AG09309 (cell line): ENCODE measurements around the gene ERC1.

Source experiments
- DNase-seq: peaks from one replicate; pipeline ENCODE4 v3.0.0-alpha.2; 2010; ENCODE audit warnings: low read depth
- H3K4me3 ChIP-seq: 2 replicates; pipeline ENCODE4 v1.5.1; 2011; ENCODE audit warnings: mild to moderate bottlenecking, low read depth, low read length, moderate library complexity; ENCODE audit not compliant: control insufficient read depth
- TF ChIP-seq, protein P1 (sequence below): IDR thresholded peaks from 2 replicates; pipeline ENCODE4 v1.5.1; 2011; ENCODE audit warnings: mild to moderate bottlenecking, low read depth, low read length, inconsistent platforms; ENCODE audit not compliant: insufficient read depth, control insufficient read depth; ENCODE audit errors: missing control alignments

The ERC1 gene

DNA sequence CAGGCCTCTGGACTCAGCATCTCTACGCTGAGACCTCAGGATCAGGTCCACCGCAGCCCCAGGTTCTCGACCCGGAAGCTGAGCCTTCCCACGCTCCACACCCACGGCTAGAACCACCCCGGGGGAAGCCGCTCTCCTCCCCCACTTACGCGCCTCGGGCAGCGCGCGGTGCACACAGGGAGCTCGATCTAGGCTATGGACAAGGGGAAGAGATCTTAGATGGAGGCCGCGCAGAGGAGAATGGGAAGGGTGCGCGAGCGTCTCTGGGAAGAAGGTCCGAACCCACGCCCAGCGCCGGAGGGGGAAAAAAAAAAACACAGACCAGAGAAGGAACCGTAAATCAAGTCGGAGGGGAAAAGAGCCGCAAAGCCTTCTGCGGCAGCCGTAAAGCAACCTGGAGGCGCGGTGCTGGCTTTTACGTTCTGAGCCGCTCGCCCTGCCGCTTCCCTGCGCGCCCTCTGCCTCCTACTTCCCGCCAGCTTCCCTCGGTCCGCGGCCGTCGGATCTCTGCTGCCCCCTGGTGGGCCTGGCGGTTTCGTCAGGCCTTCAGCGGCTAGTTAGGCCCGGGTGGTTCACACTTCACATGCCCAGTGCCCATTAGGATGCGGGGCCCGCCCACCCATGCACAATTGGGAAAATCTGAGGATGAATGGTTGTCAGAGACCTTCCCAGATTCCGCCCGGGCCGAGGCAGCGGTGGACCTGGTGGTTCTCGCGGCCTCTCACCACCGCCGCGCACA lies 41.4 kb upstream of the ERC1 start, which contains the start of gene RAD52:
TSS of gene RAD52 (minus strand) at position 242 of the 739 bp plus-strand sequence. CDS start 16,636 bp downstream, outside the sequence.
- TF ChIP-seq, protein P1, sequence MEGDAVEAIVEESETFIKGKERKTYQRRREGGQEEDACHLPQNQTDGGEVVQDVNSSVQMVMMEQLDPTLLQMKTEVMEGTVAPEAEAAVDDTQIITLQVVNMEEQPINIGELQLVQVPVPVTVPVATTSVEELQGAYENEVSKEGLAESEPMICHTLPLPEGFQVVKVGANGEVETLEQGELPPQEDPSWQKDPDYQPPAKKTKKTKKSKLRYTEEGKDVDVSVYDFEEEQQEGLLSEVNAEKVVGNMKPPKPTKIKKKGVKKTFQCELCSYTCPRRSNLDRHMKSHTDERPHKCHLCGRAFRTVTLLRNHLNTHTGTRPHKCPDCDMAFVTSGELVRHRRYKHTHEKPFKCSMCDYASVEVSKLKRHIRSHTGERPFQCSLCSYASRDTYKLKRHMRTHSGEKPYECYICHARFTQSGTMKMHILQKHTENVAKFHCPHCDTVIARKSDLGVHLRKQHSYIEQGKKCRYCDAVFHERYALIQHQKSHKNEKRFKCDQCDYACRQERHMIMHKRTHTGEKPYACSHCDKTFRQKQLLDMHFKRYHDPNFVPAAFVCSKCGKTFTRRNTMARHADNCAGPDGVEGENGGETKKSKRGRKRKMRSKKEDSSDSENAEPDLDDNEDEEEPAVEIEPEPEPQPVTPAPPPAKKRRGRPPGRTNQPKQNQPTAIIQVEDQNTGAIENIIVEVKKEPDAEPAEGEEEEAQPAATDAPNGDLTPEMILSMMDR: peak; percentile 96
- DNase-seq: peak; percentile 97
- H3K4me3 ChIP-seq: peak within 1 kb of the TSS; percentile 68

DNA sequence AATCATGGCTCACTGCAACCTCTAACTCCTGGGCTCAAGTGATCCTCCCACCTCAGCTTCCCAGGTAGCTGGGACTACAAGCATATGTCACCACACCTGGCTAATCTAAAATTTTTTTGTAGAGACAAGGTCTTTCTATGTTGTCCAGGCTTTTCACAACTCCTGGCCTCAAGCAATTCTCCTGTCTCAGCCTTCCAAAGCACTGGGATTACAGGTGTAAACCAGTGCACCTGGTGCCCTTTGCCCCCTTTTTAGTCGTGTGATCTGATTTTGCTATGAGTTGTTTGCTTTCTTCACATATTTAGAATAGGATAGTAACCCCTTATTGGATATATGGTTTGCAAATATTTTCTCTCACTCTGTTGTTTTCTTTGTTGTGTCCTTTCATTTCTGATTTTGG lies 39.8 kb upstream of the ERC1 start:
- no peak for DNase-seq
- TF ChIP-seq, protein P1: no peak
- no peak overlapping the region for H3K4me3 ChIP-seq

DNA sequence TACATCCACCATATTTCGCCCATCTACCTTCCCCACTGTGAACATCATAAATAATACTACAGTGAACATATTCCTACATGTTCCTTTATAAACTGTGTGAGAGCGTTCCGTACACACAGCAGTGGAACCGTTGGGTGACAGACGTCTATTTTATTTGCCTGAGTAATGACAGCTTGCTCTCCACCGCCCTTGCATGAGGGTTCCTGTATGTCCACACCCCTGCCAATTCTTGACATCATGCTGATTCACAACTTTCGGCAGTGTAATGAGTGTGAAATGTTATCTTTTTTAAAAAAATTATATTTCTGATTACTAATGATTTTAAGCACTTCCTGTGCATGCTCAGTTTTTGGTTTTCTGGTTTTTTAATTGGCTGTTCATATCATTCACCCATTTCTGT lies 37.2 kb upstream of the ERC1 start:
- DNase-seq: peak; percentile 16
- TF ChIP-seq, protein P1: no peak
- H3K4me3 ChIP-seq: no peak overlapping the region

DNA sequence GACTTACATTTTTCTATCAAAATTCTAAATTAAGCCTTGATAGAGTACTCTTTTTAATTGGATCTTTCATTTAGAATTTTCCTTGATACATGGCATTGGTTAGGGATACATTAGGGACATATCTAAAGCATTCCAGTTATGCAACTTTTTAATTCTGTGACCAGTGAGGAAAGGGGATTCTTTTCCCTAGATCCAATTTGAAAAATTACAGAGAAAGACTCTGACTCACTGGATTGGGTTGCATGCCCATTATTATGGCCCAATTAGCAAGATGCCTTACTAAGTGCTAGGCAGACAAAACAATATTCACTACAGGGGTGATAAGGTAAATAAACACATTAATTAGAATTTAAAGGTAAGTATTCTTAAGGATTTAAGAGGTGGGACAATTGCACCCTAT lies 36.3 kb upstream of the ERC1 start:
- no peak for DNase-seq
- TF ChIP-seq, protein P1: no peak
- H3K4me3 ChIP-seq: no peak overlapping the region

DNA sequence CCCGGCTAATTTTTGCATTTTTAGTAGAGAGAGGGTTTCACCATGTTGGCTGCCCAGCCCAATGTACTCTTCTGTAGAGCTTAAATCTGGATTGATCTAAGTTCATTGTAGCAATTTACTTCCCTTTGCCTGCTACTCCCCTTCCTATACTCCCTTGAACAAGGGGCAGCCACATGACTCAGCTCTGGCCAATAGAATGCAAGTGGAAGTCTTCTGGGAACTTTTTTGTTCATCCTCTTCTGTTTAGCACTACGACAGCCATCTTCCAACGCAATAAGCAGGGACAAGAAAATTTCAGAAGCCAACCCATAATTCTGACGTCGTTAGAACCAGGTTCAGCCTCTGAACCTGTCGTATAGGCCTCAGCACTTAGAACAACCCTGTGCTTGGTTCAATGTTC lies 35.1 kb upstream of the ERC1 start:
- no peak for DNase-seq
- TF ChIP-seq, protein P1: no peak
- no peak overlapping the region for H3K4me3 ChIP-seq

DNA sequence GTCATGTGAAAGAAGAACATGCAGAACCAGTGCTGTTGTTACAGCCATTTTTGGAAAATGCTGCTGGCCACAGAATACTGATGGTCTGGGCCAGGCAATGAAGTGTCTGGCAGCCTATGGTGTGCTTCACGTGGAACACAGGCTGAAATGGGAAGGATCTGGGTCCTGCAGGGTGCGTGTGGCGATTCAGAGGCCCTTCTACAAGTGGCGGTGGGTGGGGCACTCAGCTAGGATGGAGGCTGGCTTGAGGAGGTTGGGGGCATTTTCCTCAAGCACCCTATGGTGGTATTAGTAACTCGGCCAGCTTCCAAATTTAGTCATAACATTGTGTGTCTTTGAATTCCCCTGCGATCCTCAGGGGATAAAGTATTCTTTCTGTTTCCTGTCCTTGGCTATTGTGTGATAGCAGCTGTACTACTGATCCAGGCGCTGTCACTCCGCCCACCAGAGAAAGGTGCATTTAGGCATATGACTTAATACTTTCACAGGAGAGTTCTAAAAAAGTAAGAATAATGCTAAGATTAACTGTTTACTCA lies 32.4 kb upstream of the ERC1 start:
- H3K4me3 ChIP-seq: no peak overlapping the region
- TF ChIP-seq, protein P1: no peak
- DNase-seq: no peak
